CD4-positive, alpha-beta T cell treated with Interleukin-4 for 1 hour (primary cell): ENCODE data around the gene BEST4.
"Not testable (repeated sequence)": the region's sequence is repeated elsewhere in the genome, so short reads cannot be mapped to it uniquely, and the experiment has no call there.

Source experiments
- DNase-seq, 2 donors: peaks; one replicate each; pipeline ENCODE4 v3.0.0-alpha.2; 2020 to 2022

Gene BEST4

GRCh38 chr1:44788120-44788860 is at the start of gene BEST4:
Gene BEST4 (minus strand): TSS chr1:44788170. CDS start chr1:44787705, 465 bp downstream.
- DNase-seq = no peak

- DNase-seq = peak; percentile 85 to 87
These were observed 48.0 kb upstream of the BEST4 start for GRCh38 chr1:44835738-44836675.

GRCh38 chr1:44834328-44834727 is 46.4 kb upstream of the BEST4 start:
- no peak for DNase-seq

- no peak for DNase-seq
These were observed 44.2 kb upstream of the BEST4 start for GRCh38 chr1:44832056-44832705.

- no peak for DNase-seq
These were observed 43.5 kb upstream of the BEST4 start for GRCh38 chr1:44831516-44831915.

GRCh38 chr1:44830900-44831304 is 42.9 kb upstream of the BEST4 start:
- DNase-seq = no peak

- no peak for DNase-seq
These were observed 41.8 kb upstream of the BEST4 start for GRCh38 chr1:44829506-44830384.

- no peak for DNase-seq
These were observed 41.0 kb upstream of the BEST4 start for GRCh38 chr1:44828841-44829440.

GRCh38 chr1:44828003-44828651 is 40.2 kb upstream of the BEST4 start:
- DNase-seq = no peak

GRCh38 chr1:44827197-44828002 is 39.4 kb upstream of the BEST4 start:
- DNase-seq = no peak

GRCh38 chr1:44826375-44827196 is 38.6 kb upstream of the BEST4 start:
- DNase-seq = peak; percentile 14 to 62

GRCh38 chr1:44824392-44824791 is 36.4 kb upstream of the BEST4 start:
- not testable (repeated sequence) for DNase-seq

GRCh38 chr1:44822981-44823451 is 35.0 kb upstream of the BEST4 start:
- no peak for DNase-seq

- DNase-seq = no peak
These were observed 34.2 kb upstream of the BEST4 start for GRCh38 chr1:44822131-44822701.

GRCh38 chr1:44821240-44821715 is 33.3 kb upstream of the BEST4 start:
- no peak for DNase-seq

GRCh38 chr1:44820328-44821239 is 32.6 kb upstream of the BEST4 start:
- DNase-seq = no peak

- peak; percentile 89 to 92 for DNase-seq
These were observed 31.8 kb upstream of the BEST4 start for GRCh38 chr1:44819608-44820327.
